Neural progenitor cell (in vitro differentiated cells): ENCODE data around the gene PARVA. TPM values are rescaled to one million over a fixed set of nuclear protein-coding genes. Genes with fewer than 3 reads are reported as not detected.

ENCODE experiments used
- DNase-seq: peaks from one replicate; pipeline ENCODE4 v3.0.0-alpha.2; 2016; ENCODE audit warnings: low spot score
- H2AFZ ChIP-seq: fragments of 200-600 bp; sonication (generic); replicated peaks from 2 replicates; pipeline ENCODE4 v1.6.1; 2016; ENCODE audit warnings: antibody characterized with exemption
- H3F3A ChIP-seq: fragments of 200-600 bp; sonication (generic); 2 replicates; pipeline ENCODE4 v1.6.1; 2016; ENCODE audit warnings: antibody characterized with exemption, low read depth
- H3K27ac ChIP-seq: fragments of 200-600 bp; sonication (generic); 2 replicates; pipeline ENCODE4 v1.5.1; 2016; ENCODE audit warnings: mild to moderate bottlenecking
- H3K27me3 ChIP-seq: fragments of 200-600 bp; sonication (generic); 2 replicates; pipeline ENCODE4 v1.6.1; 2016; ENCODE audit warnings: mild to moderate bottlenecking, moderate library complexity
- H3K36me3 ChIP-seq: fragments of 200-600 bp; sonication (generic); 2 replicates; pipeline ENCODE4 v1.5.1; 2016
- H3K4me1 ChIP-seq: fragments of 200-600 bp; sonication (generic); 2 replicates; pipeline ENCODE4 v1.6.1; 2016; ENCODE audit warnings: mixed run types
- H3K4me2 ChIP-seq: fragments of 200-600 bp; sonication (generic); 2 replicates; pipeline ENCODE4 v1.6.1; 2016
- H3K4me3 ChIP-seq: fragments of 200-600 bp; sonication (generic); 2 replicates; pipeline ENCODE4 v1.5.1; 2016
- H3K79me2 ChIP-seq: fragments of 200-600 bp; sonication (generic); 2 replicates; pipeline ENCODE4 v1.6.1; 2016; ENCODE audit warnings: low read depth
- H3K9ac ChIP-seq: fragments of 200-600 bp; sonication (generic); 2 replicates; pipeline ENCODE4 v1.6.1; 2016
- H3K9me3 ChIP-seq: fragments of 200-600 bp; sonication (generic); 2 replicates; pipeline ENCODE4 v1.5.1; 2016; ENCODE audit warnings: low read depth
- H4K20me1 ChIP-seq: fragments of 200-600 bp; sonication (generic); 2 replicates; pipeline ENCODE4 v1.6.1; 2016; ENCODE audit warnings: low read depth
- H3K27ac Mint-ChIP-seq: 3 replicates; pipeline ENCODE4 v1.8.0; 2021; ENCODE audit warnings: mixed read lengths
- H3K27me3 Mint-ChIP-seq: 2 replicates; pipeline ENCODE4 v1.8.0; 2022; ENCODE audit warnings: low read depth, mild to moderate bottlenecking, inconsistent platforms, moderate library complexity, mixed read lengths; ENCODE audit not compliant: insufficient read depth
- H3K36me3 Mint-ChIP-seq: 3 replicates; pipeline ENCODE4 v1.8.0; 2021; ENCODE audit warnings: mixed read lengths
- H3K4me1 Mint-ChIP-seq: 3 replicates; pipeline ENCODE4 v1.8.0; 2021; ENCODE audit warnings: mixed read lengths
- H3K4me3 Mint-ChIP-seq: 3 replicates; pipeline ENCODE4 v1.8.0; 2021; ENCODE audit warnings: mild to moderate bottlenecking, moderate library complexity, mixed read lengths
- H3K9me3 Mint-ChIP-seq: 3 replicates; pipeline ENCODE4 v1.8.0; 2020; ENCODE audit warnings: mixed read lengths
- CTCF ChIP-seq: fragments of 200-600 bp; sonication (generic); IDR thresholded peaks from 2 replicates; pipeline ENCODE4 v1.5.1; 2017; ENCODE audit warnings: antibody characterized with exemption, mild to moderate bottlenecking
- EZH2 ChIP-seq: fragments of 200-600 bp; sonication (generic); IDR thresholded peaks from 2 replicates; pipeline ENCODE4 v1.6.1; 2017; ENCODE audit warnings: antibody characterized with exemption, mild to moderate bottlenecking, moderate library complexity
- EZH2phosphoT487 ChIP-seq: fragments of 200-600 bp; sonication (generic); IDR thresholded peaks from 2 replicates; pipeline ENCODE4 v1.6.1; 2017; ENCODE audit warnings: antibody characterized with exemption
- total RNA-seq: library from RNA; depleted of rRNA; stranded (reverse); fragments of >200 nt; gene quantifications from 2 replicates; pipeline ENCODE4 v1.2.3, GENCODE V29; 2015; ENCODE audit warnings: low replicate concordance

PARVA gene
- total RNA-seq, 1 donor from 2014 or later, result 15.3 TPM

DNA sequence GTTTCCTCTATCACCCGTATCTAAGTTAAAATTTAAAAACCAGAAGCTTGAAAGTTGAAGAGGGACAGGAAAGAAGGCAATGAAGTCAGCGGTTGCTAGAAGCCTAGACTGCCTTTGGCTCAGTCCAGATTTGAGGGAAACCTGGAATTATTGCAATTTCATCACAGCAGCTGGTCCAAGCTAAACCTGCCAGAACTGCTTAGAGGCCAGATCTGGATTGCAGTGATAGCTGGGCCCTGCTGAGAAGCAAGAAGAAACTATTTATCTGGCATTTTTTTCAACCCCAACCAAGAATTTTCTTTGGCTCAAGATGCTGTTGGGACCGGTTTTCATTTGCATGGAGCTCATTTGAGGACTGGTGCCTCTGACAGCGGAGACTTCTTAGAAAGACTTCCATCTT lies 175.3 kb downstream of the PARVA start:
- H3K4me3 ChIP-seq, result no peak overlapping the region
- H3K27me3 ChIP-seq, result no peaks in the 10 kb centered on the region
- no peak overlapping the region for H3K4me2 ChIP-seq
- Mint-ChIP-seq H3K9me3 (peaks cover 14% of the 10 kb centered on the region), H3K4me3 (no peak overlapping the region), H3K27ac (no peak overlapping the region), H3K36me3 (no peaks in the 10 kb centered on the region), H3K4me1 (peaks cover 17% of the 10 kb centered on the region), H3K27me3 (peaks cover 5% of the 10 kb centered on the region)
- no peaks in the 10 kb centered on the region for H3K36me3 ChIP-seq
- no peak for DNase-seq
- H2AFZ ChIP-seq, result no peak overlapping the region
- H3K9ac ChIP-seq, result no peak overlapping the region
- H3K9me3 ChIP-seq, result no peaks in the 10 kb centered on the region
- no peaks in the 10 kb centered on the region for H3K79me2 ChIP-seq
- peaks cover 15% of the 10 kb centered on the region for H3K4me1 ChIP-seq
- H4K20me1 ChIP-seq, result no peaks in the 10 kb centered on the region
- peaks cover 8% of the 10 kb centered on the region for H3F3A ChIP-seq
- no peak overlapping the region for H3K27ac ChIP-seq
- TF ChIP-seq EZH2phosphoT487, result no peak
- TF ChIP-seq EZH2, result no peak
- no peak for TF ChIP-seq CTCF

GRCh38 chr11:12554122-12554521 lies 176.8 kb downstream of the PARVA start:
- no peak overlapping the region for H2AFZ ChIP-seq
- H3K27ac Mint-ChIP-seq, result no peak overlapping the region
- no peaks in the 10 kb centered on the region for H4K20me1 ChIP-seq
- no peak overlapping the region for H3K4me3 Mint-ChIP-seq
- no peaks in the 10 kb centered on the region for H3K27me3 ChIP-seq
- no peak overlapping the region for H3K27ac ChIP-seq
- no peaks in the 10 kb centered on the region for H3K36me3 ChIP-seq
- no peak overlapping the region for H3K9ac ChIP-seq
- no peak for DNase-seq
- H3K79me2 ChIP-seq, result no peaks in the 10 kb centered on the region
- no peaks in the 10 kb centered on the region for H3K36me3 Mint-ChIP-seq
- peaks cover 15% of the 10 kb centered on the region for H3K4me1 ChIP-seq
- peaks cover 17% of the 10 kb centered on the region for H3K4me1 Mint-ChIP-seq
- H3K27me3 Mint-ChIP-seq, result peaks cover 7% of the 10 kb centered on the region
- H3K4me2 ChIP-seq, result no peak overlapping the region
- no peaks in the 10 kb centered on the region for H3K9me3 ChIP-seq
- TF ChIP-seq EZH2, result no peak
- TF ChIP-seq CTCF, result no peak
- H3K9me3 Mint-ChIP-seq, result peaks cover 13% of the 10 kb centered on the region
- peaks cover 8% of the 10 kb centered on the region for H3F3A ChIP-seq
- H3K4me3 ChIP-seq, result no peak overlapping the region

- Mint-ChIP-seq H3K36me3 (no peaks in the 10 kb centered on the region), H3K4me3 (no peak overlapping the region), H3K9me3 (peaks cover 10% of the 10 kb centered on the region), H3K27me3 (peaks cover 5% of the 10 kb centered on the region), H3K4me1 (peaks cover 17% of the 10 kb centered on the region), H3K27ac (peak overlapping the region; percentile 64)
- Histone ChIP-seq H3F3A (peaks cover 8% of the 10 kb centered on the region), H2AFZ (peak overlapping the region; percentile 47), H3K9ac (no peak overlapping the region), H3K4me3 (no peak overlapping the region), H3K9me3 (no peaks in the 10 kb centered on the region), H3K4me2 (no peak overlapping the region), H3K79me2 (no peaks in the 10 kb centered on the region), H4K20me1 (no peaks in the 10 kb centered on the region), H3K36me3 (no peaks in the 10 kb centered on the region), H3K27ac (no peak overlapping the region), H3K27me3 (no peaks in the 10 kb centered on the region), H3K4me1 (peaks cover 15% of the 10 kb centered on the region)
- no peak for DNase-seq
- TF ChIP-seq CTCF (no peak), EZH2 (no peak), EZH2phosphoT487 (no peak)
Observed at GRCh38 chr11:12556155-12556554, 178.8 kb downstream of the PARVA start.
